HG02981 (cell line): ENCODE data around the gene NFKB1.
"Not testable (repeated sequence)": the region's sequence is repeated elsewhere in the genome, so short reads cannot be mapped to it uniquely, and the experiment has no call there.

ENCODE experiments used
- ATAC-seq: cut with Tn5 transposase; IDR thresholded peaks from one replicate; pipeline ENCODE4 v1.9.1; 2021; ENCODE audit warnings: mild to moderate bottlenecking, moderate library complexity; ENCODE audit not compliant: unreplicated experiment

NFKB1 gene

GRCh38 chr4:102619776-102620631 is 118.8 kb downstream of the NFKB1 start:
- not testable (repeated sequence) for ATAC-seq

- ATAC-seq = no peak
Measured at GRCh38 chr4:102620697-102621497, 119.7 kb downstream of the NFKB1 start.

DNA sequence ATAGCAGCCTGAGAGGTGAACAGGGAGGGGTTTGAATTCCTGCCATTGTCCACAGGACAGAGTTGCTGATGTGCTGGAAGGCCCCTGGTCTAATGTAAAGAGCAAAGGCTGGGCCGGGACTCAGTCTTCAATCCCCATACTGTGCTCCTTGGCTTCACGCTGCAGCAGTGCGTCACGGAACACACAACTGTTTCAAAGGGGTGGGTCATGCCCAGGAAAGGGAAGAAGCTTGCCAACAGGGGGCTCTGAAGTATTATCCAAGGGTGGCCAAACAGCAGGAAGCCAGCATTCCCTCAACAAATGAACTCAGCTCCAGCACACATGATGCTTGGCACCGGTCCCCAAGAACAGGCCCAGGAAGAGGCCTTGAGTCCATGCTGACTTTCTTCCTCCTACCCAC is 122.5 kb downstream of the NFKB1 start:
- ATAC-seq = no peak

DNA sequence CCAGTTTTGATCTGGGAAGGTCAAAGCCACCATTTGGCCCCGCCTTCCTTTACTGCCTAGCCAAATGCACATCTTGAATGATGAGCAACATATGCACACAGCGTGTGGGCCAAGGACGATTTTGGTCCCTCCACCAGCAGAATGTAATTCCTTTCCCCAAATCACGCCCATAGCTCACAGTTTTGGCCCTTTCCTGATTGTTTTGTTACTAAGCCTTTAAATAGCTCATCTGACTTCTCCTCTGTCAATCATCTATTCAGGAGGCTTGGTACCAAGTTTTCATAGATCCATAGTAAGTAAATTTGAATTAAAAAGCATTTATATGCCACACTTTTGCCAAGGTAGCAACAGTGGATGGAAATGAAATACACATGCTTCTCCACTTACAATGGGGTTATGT is 123.3 kb downstream of the NFKB1 start:
- no peak for ATAC-seq

DNA sequence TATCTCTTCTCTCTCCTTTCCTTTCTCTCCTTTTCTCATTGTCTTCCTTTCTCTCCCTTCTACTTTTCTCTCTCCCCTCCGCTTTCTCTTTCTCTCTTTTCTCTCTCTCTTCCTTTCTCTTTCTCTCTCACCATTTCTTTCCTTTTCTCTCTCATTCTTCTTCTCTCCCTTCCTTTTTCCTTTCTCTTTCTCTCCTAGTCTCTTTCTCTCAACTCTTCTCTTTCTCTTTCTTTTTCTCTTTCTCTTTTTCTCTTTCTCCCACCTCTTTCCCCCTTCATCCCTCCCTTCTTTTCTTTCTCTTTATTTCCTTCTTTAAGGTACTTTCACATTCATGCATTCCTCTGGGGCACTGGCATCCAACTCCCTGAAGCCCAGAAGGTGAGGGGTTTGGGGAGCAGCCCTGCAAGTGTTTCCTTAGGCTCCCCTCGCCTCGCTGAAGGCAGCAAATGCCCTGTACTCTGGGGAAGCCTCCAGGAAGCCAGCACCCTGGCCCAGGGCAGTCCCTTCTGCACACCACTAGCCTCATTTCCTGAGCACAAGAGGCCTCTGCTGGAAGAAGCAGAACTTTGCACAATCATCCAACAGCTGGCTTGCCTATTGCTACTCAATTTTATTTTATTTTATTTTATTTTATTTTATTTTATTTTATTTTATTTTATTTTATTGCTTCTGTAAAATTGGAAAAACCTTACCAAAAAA is 124.2 kb downstream of the NFKB1 start:
- peak; percentile 97 for ATAC-seq

DNA sequence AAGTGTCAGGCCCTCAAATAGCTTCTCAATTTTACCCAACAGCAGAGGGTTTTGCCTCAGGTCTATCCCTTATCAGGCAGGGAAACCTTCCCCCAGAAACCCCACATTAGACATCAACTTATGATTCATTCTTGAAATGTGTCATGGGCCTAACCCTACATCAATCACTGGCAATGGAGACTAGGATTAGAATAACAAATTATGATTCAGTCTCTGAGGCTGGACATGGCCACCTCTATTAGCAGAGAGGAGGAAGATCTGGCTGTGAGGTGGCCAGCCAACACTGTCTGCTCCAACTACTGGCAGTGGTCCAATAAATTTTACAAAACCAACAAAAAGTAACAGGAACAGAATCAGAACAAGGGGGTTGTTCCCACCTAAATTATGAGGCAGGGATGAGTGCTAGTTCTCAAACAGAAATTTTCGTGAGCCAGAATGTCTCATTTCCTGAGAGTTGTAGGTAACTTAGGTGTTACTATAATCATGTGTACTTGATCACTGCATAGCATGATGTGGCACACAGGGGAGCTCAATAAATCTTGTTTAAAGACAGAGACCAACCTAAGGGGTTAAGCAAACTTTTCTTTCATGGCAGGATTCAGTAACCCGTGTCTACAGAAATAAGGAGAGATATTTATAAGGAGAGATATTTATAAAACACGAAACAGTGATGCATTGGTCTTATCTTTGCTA is 126.8 kb downstream of the NFKB1 start:
- peak; percentile 42 for ATAC-seq

DNA sequence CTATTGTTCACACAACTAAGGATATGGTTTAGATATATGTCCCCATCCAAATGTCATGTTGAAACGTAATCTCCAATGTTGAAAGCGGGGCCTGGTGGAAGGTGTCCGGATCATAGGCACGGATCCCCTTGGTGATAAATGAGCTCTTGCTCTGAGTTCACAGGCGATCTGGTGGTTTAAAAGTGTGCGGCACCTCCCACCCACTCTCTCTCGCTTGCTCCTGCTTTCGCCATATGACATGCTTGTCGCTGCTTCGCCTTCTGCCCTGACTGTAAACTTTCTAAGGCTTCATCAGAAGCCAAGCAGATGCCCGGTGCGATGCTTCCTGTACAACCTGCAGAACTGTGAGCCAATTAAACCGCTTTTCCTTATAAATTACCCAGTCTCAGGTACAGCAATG is 128.5 kb downstream of the NFKB1 start:
- no peak for ATAC-seq

- no peak for ATAC-seq
Measured at GRCh38 chr4:102631616-102632015, 130.5 kb downstream of the NFKB1 start.

GRCh38 chr4:102632241-102633065 is 131.3 kb downstream of the NFKB1 start:
- ATAC-seq = no peak

- no peak for ATAC-seq
Measured at GRCh38 chr4:102633100-102633499, 131.9 kb downstream of the NFKB1 start.

GRCh38 chr4:102637391-102637790 is 136.2 kb downstream of the NFKB1 start:
- ATAC-seq = no peak

DNA sequence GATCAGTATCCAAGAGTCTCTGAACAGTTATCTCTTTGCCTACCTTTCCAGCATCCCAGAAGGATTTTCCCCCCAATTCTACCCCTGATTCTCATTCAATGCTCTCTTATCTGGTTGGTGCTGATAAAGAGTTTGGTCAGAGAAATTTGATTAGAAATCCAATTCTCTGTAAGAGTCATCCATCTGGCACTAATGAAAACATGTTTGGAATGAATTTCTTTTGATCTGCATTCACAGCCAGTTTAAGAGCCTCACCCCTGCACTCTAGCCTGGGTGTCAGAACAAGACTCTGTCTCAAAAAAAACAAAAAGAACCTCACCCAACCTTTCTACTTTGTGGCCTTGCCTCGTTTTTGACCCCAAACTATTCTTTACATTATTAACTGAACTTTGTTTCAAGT is 137.5 kb downstream of the NFKB1 start:
- ATAC-seq = no peak

- no peak for ATAC-seq
Measured at GRCh38 chr4:102639598-102639997, 138.4 kb downstream of the NFKB1 start.

DNA sequence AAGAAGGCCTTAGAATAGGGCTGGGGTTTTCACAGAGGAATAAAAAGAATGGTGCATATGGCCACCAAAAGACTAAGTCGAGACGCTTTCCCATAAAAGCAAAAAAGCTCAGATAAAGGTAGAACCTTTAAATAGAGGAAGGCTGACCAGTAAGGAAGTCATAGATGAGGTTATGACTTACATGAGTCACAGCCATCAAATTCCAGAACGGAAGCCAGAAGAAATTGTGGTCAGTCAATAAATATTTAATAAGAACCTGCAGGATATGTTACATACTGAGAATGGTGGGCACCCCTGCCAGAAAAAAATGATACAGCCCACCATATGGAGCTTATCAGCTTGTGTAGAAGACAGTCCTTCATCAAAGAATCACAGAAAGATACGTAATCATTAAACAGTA is 139.5 kb downstream of the NFKB1 start:
- ATAC-seq = no peak

DNA sequence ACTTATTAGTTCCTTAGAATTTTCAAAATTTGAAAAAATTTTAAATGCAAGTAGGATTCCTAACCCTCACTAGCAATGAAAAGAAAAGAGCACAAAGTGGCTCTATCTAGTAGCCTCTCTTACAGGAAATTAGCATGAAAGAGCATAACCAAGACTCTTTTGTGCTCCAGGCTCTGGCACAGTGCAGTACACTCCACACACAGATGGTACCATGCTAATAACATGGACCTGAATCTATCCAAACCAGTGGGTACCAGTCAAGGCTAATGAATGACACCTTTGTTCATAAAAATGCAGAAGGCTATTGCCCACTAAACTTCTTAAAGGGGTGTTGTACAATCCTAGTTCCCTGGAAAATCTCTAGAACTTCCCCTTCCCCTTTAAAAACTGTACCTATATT is 140.6 kb downstream of the NFKB1 start:
- no peak for ATAC-seq

DNA sequence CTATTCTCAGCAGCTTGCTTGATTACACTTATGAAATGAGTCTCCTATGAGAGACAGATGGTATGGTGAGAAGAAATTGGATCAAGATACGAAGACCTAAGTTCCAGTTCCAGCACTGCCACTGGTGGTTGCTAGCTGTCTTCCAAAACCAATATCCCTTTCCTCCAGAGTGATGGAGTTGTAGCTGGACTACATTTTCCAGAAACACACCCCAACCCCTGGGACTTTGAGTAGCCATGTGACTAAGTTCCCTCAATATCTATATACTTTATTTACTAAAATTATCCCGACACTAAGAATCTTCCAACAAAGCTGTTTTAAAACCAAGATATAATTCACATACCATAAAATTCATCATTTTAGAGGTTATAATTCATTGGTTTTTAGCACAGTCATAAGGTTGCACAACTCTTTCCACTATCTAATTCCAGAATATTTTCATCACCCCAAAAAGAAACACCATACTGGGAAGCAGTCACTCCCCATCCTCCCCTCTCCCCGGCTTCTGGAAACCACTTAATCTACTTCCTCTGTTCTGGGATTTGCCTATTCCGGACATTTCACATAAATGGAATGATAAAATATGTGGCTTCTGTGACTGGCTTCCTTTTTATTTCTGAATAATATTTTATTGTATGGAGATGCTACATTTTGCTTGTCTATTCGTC is 141.6 kb downstream of the NFKB1 start:
- no peak for ATAC-seq

GRCh38 chr4:102647117-102647516 is 146.0 kb downstream of the NFKB1 start:
- ATAC-seq = no peak

- no peak for ATAC-seq
Measured at GRCh38 chr4:102657206-102657605, 156.0 kb downstream of the NFKB1 start.

DNA sequence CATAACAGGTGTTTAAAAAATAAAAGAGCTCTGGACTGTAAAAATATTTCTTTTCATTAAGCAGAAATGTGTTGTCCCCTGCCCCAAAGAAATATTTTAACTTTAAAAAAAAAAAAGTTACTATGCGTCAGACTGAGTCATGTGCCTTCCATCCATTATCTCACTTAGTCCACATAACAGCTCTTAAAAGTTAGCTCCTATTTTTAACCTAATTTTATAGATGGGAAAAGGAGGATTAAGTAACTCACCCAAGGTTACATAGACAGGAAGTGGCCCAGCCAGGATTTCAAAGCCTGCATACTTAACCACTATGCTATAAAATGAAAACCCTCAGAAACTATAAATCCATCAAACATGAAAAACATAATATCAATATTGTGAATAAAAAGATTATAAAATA is 161.9 kb downstream of the NFKB1 start:
- no peak for ATAC-seq

- no peak for ATAC-seq
Measured at GRCh38 chr4:102665527-102665926, 164.4 kb downstream of the NFKB1 start.
